HG03095 (cell line): ENCODE measurements around the gene PTPDC1.

Experiments used
- ATAC-seq: cut with Tn5 transposase; IDR thresholded peaks from one replicate; pipeline ENCODE4 v1.9.1; 2021; ENCODE audit warnings: moderate library complexity; ENCODE audit not compliant: unreplicated experiment

PTPDC1 gene

GRCh38 chr9:94084314-94084713, at the start of gene PTPDC1:
Gene PTPDC1 (plus strand): TSS chr9:94084464. CDS start chr9:94084531, 67 bp downstream.
- ATAC-seq = no peak

DNA sequence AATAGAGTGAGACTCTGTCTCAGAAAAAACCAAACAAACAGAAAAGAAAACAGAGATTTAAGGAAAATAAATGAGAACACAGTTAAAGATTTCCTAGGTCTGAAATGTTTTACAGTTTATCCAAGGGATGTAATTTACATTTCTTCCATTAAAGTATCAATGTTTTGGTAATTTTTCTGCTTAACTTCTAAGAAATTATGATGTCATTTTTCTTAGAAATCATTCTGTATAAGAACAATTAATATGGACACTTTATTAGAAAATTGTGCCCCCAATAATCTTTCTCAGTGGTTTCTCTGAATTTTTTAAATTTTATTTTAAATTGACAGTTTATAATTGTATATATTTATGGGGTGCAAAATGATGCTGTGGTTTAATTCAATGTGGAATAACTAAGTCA, 49.8 kb upstream of the PTPDC1 start:
- no peak for ATAC-seq

GRCh38 chr9:94039786-94040185, 44.5 kb upstream of the PTPDC1 start:
- ATAC-seq = no peak

DNA sequence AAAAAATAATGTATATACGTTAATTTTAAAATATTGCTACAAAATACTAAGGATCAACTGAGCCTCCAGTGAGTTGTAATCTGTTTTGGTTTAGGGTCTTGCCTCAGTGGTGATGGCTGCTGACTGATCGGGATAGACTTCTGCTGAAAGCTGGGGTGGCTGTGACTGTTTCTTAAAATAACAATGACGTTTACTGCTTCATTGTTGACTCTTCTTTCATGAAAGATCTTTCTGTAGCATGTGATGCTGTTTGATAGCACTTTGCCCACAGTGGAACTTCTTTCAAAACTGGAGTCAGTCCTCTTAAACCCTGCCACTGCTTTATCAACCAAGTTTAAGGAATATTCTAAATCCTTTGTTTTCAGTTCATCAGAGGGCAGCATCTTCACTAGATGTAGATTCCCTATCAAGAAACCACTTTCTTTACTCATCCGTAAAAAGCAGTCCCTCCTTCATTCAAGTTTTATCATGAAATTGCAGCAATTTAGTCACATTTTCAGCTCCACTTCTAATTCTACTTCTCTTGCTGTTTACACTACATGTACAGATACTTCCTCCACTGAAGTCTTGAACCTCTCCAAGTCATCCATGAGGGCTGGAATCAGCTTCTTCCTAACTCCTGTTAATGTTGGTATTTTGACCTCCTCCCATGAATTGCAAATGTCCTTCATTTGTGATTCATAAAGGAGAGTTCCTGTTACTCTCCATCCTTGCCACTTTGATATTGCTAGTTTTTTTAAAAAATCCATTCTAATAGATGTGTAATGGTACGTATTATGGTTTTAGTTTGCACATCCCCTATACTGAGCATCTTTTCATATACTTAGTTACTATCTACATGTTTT, 41.5 kb upstream of the PTPDC1 start:
- ATAC-seq = no peak

GRCh38 chr9:94054716-94055115, 29.5 kb upstream of the PTPDC1 start:
- no peak for ATAC-seq

GRCh38 chr9:94056442-94056974, 27.8 kb upstream of the PTPDC1 start:
- no peak for ATAC-seq

DNA sequence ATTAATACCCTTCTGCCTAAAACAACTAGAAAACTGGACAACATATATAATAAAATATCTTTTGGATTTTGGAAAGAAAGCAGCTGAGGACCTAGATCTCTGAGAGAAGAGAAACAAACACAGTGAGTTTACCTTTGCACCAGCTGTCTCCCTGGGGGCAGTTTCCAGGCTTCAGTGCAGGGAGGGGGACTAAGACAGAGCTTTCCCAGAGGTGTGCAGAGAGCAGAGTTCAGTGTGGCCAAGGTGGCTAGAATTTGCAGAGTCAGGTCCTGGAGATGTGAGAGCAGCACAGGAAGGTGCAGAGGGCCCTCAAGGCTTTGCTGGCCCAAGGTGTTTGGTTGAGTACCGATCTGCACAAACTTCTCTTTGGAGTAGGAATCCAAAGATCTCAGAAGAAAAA, 26.3 kb upstream of the PTPDC1 start:
- no peak for ATAC-seq

DNA sequence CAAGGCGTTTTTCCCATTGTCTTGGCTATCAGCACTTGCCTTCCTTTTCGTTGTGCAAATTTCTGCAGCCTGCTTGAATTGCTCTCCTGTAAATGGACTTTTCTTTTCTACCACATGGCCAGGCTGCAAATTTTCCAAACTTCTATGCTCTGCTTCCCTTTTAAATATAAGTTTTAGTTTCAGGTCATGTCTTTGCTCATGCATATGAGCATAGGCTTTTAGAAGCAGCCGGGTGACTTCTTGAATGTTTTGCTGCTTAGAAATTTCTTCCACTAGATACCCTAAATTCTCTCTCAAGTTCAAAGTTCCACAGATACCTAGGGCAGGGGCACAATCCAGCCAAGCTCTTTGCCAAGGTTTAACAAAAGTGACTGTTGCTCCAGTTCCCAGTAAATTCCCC, 22.4 kb upstream of the PTPDC1 start:
- no peak for ATAC-seq

DNA sequence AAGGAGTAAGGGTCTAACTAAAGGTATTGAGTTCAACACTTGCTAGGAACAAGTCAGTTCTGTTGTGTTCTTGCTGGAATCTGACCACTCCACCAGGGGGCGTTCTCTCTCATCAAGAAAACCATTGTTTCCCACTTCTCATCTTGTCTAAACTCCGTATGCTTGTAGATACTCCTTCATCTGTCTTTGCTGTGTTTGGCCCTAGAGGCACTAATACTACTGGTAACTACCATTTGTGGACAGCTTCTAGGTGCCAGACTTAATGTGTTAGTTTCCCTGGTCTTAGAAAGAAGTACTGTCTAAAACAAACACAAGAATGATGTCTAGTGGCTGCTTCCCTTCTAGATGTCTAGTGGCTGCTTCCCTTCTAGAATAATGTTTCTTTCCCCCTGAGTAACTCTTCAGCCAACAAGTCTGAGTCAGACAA, 18.7 kb upstream of the PTPDC1 start:
- ATAC-seq = no peak

DNA sequence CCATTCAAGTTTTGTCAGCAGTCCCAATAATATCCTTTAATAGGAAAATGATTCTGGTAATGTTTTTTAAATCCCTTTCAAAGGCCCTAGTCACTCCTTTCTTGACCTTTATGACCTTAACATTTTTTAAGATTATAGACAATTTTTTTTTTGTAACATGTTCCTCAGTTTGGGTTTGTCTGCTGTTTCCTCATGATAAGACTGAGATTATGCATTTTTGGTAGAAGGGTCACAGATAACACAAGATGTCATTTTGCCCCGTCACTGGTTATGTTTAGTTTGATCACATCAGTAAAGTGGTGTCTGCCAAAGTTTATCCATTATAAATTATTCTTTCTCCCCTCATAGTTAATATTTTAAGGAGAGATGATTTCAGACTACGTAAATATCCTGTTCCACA, 16.0 kb upstream of the PTPDC1 start:
- no peak for ATAC-seq

GRCh38 chr9:94076557-94076956, 7.7 kb upstream of the PTPDC1 start:
- no peak for ATAC-seq

- no peak for ATAC-seq
Measured at GRCh38 chr9:94078086-94078485, 6.2 kb upstream of the PTPDC1 start.

- ATAC-seq = no peak
Measured at GRCh38 chr9:94079236-94079635, 5.0 kb upstream of the PTPDC1 start.

DNA sequence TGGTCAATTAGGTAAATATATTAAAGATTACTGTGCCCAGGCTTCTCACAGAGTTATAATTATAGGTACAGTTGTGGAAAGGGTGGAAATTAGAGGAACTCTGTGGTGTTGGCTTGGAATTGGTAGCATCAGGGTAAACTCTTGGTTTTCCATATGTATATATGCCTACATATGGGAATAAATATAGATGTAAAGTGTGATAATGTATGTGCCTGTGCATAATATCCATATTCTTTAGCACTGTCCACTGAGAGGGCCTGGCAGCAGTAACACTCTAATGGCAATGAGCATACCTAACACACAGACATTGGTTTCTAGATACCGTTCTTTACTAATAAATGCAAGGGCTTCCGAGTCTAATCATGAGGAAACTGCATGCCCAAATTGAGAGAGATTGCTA, 4.0 kb upstream of the PTPDC1 start:
- no peak for ATAC-seq

DNA sequence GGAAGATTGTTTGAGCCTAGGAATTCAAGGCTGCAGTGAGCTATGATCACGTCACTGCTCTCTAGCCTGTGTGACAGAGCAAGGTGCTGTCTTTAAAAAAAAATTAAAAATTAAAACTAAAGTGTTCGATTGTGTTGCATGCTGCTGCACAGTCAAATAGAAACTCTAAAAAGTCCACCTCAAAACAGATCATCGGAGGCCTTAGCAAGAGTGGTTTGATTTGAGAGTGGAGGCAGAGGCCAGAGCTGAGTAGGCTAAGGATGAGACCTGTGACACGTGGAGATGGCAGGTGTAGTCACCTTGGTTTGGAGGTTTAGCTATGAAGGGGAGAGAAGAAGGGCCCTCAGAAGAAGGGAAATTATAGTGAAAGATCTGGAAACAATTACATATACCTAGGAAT, 2.8 kb upstream of the PTPDC1 start:
- ATAC-seq = no peak

DNA sequence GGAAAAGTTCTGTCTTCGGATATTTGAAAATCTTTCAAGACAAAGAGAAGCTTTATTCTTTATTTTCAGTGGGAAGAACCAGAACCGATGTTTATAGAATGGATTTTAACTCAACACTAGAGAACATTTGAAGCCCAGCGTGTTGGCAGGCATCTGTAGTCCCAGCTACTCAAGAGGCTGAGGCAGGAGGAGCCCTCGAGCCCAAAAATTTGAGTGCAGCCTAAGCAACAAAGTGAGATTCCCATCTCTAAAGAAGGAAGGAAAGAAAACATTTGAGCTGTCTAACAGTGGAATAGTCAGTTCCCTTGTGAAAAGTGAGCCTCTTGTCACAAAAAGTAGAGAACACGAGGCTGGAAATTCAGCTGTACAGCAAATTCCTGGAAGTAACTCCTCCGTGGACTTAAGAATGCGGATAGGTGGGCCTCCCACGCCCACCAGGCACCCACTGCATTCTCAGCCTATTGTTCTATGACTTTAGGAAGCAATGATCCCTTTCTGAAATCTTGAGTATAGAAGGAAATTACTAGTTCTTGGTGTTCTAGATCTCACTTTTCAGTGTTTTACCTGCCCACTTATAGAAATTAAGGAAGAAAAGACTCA, 2.3 kb upstream of the PTPDC1 start:
- no peak for ATAC-seq

GRCh38 chr9:94082553-94082952, 1.7 kb upstream of the PTPDC1 start:
- ATAC-seq = no peak

GRCh38 chr9:94082956-94083355, 1.3 kb upstream of the PTPDC1 start:
- ATAC-seq = no peak

- no peak for ATAC-seq
Measured at GRCh38 chr9:94083384-94083783, 880 bp upstream of the PTPDC1 start.

DNA sequence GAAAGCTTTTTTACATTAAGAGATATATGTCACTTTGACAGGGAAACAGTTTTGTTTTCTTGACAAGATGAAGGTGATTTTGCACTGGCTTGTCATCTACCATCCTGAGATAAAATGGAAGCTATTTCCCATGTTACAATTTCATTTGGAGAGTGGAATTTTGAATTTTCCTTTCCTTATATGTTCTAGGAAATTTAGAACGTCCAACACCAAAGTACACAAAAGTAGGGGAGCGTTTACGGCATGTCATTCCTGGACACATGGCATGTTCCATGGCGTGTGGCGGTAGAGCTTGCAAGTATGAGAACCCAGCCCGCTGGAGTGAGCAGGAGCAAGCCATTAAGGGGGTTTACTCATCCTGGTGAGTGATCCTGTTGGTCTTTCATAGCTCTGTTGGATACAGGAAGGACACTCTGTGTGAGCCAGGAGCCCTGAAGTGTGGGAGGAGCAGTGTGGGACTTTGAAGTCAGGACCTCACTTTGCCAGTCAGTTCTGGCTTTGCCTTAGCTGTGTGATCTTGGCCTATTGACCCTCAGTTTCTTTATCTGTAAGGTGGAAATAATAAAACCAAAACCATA, 887 bp downstream of the PTPDC1 start:
- ATAC-seq = no peak

DNA sequence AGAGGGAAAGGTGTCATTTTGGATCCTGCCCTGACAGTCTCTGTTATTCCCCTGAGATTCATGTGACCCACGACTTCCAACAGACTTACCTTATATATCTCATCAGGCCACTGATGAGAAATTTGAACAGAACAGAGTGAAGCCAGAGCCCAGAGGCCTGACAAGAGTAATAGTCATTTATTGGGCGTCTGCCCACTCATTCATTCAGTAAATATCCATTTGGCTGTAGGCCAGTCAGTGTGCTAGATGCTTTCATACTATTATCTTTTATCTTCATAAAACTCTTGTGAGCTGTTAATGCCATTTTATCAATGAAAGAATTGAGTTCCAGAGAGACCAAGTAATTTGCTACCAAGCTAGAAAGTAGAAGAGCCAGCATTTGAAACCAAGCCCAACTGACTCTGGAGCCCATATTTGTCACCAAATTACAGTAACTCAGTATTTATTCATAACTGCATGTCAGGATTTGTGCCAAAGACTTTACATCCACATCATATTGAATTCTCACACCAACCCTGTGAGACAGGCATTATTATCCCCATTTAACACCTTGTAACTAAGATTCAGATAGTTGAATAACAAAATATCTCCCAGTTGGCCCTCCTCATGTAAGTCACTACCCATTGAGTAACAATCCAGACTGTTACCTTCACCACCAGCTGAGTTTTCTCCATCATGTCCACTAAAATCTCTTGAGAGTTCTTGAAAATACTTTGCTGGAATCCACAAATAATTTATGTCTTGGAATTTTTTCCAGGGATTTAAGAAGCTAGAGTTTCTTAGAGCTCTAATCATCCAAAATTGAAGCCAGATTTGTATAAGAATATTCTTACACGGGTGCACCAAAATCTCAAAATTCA, 2.5 kb downstream of the PTPDC1 start:
- no peak for ATAC-seq
